GM19239 (cell line): ENCODE data around the gene GCDH.
A peak's percentile ranks its signal among the peaks of the same experiment; 100 is the strongest.
"Not testable (repeated sequence)": the region's sequence is repeated elsewhere in the genome, so short reads cannot be mapped to it uniquely, and the experiment has no call there.

ENCODE experiments used
- DNase-seq: peaks from one replicate; pipeline ENCODE4 v3.0.0; 2011; ENCODE audit warnings: low spot score; ENCODE audit not compliant: insufficient read length
- FAIRE-seq: peaks from 2 replicates; lab custom pipeline; 2011; peaks lifted over from hg19 to GRCh38; lab: Jason Lieb, UNC

GCDH gene

GRCh38 chr19:12896460-12896859, 5.5 kb downstream of the GCDH start:
- no peak for DNase-seq

GRCh38 chr19:12899891-12900518, 9.0 kb downstream of the GCDH start:
- peak; percentile 94 for FAIRE-seq
- peak; percentile 70 for DNase-seq

More at GRCh38 chr19:12896460-12896859, 5.5 kb downstream of the GCDH start:
- FAIRE-seq, result no peak

- no peak for FAIRE-seq
Measured at GRCh38 chr19:12907166-12907565, 16.2 kb downstream of the GCDH start.

GRCh38 chr19:12912571-12912970, 21.6 kb downstream of the GCDH start:
- DNase-seq (no peak), FAIRE-seq (no peak)

More at GRCh38 chr19:12907166-12907565, 16.2 kb downstream of the GCDH start:
- no peak for DNase-seq

DNA sequence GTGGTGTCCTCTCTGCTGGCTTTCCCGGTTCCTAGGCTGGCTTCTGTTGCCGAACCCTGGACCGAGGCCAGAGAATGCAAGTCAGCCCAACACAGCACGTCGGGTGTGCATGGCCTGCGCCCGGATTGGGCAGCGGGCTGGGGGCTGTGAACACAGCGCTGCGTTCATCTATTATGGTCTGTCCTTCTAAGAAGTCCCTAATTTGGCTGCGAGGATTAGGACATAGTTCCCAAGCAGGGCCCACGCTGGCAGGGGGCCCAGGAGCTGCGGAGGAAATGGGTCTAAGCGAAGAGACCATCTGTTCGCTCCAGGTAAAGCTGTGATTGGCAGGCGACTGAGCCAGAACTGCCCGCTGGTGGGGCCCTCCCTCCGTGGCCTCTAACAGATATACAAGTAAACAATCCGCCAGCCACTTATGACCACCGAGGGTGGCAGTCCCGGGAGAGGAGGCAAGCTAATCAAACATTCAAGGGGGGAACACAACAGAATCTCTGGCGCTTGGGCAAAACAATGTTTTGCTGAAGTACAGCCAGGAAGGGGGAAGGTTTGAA, 22.1 kb downstream of the GCDH start:
- FAIRE-seq, result no peak
- no peak for DNase-seq

DNA sequence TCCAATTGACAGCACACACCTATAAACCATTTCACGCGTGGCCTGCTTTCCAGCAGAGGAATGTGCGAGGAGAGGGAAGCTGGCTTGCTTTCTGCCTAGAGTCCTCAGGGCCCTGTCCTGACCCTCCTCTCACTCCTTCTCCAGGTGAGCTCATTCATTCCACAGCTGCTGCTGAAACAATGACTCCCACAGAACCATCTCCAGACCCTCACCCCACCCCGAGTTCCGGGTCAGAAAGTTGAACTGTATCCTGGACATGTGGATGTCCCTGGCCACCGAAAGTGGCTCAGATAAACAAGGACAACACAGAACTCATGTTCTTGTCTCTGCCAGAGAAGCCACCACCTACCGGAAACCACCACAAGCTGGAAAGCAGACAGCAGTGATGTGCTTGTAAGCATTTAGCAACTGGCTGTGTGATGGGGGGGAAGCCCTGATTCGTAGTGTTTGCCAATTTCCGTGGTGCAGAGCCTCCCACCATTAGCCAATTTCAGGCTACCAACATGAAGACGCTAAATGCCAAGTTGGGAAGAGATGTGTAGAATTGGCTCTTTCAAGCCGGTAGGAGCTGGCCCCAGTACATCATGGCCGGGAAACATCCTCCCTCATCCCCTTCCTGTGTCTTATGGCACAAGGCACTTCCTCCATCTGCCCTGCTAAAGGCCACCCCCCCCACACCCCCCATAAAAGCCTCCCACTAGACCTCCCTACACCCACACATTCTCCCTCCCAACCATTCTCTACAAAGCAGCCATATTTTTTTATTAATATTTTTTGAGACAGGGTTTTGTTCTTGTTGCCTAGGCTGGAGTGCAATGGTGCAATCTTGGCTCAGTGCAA, 23.1 kb downstream of the GCDH start:
- peak; percentile 35 for FAIRE-seq
- no peak for DNase-seq

DNA sequence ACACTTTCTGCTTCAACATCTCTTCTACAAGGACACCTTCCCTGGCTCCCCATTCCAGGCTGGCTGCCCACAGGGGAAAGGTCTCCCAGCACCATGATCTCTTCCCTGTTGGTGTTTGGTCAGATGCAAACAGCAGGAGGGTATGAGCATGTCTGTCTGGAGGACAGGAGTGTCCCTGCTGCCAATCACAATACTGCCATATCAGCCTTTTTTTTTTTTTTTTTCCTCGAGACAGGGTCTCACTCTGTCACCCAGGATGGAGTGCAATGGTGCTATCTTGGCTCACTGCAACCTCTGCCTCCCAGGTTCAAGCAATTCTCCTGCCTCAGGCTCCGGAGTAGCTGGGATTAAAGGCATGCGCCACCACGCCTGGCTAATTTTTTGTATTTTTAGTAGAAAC, 24.9 kb downstream of the GCDH start:
- DNase-seq, FAIRE-seq: not testable (repeated sequence)

DNA sequence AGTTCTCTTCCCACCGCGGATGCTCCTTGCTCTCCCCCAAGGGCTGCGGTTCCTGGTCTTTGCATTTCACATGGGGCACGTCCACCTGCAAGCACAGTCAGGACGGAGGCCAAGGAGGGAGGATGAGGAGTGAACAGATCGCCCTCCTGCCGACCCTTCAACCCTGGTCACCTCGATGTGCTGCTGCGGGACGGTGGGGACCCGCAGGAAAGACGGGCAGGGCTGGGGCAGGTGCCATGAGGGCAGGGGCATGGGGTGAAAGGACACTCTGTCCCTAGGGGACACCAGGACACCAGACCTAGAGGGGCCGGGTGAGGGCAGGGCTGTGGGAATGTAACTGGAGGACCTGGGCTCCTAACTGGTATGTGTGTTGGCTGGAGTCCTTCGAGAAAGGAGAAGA, 27.3 kb downstream of the GCDH start:
- FAIRE-seq (no peak), DNase-seq (no peak)

DNA sequence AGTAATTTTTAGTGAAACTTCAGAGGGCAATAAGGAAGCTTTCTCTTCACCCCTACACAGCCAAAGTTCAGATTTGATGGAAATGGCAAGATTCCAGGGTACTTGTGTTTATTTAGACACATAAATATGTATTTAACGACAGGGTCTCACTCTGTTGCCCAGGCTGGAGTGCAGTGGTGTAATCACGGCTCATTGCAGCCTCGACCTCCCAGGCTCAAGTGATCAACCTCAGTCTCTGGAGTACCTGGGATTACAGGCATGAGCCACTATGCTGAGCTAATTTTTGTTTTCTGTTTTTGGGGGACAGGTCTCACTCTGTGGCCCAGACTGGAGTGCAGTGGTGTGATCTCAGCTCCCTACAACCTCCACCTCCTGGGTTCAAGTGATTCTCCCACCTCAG, 30.1 kb downstream of the GCDH start:
- DNase-seq (no peak), FAIRE-seq (no peak)

- no peak for FAIRE-seq
- no peak for DNase-seq
Measured at GRCh38 chr19:12922959-12923358, 32.0 kb downstream of the GCDH start.

GRCh38 chr19:12924621-12925310, 33.8 kb downstream of the GCDH start:
- DNase-seq, result no peak
- no peak for FAIRE-seq

DNA sequence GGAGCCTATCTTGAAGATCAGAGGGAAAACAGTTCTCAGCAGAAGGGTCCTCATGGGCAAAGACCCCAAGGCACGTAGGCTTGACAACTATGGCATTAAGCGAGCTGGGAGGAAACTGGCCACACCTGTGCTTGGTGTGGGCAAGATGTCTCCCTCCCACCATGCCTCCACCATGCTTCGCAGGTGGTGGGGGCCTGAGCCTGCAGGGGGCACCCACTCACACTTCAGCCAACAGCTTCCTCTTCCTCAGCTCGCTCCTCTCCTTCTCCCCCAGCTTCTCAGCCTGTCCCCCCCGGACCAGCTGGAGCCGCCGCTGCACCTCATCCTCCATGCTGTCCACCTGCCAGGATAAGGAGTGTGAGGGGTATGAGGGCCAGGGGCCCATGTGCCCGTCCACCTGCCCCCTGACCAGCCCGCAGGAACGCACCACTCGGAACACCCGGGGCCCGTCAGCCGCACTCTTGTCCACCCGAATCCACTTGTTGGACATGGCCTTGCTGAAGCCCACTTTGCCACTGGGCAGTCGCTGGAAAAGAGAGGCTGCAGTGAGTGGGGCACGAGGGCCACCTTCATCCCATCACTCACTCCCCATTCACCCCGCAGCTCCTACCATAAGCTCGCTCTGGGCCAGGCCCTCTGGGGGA, 39.2 kb downstream of the GCDH start:
- FAIRE-seq, result no peak
- DNase-seq, result no peak

DNA sequence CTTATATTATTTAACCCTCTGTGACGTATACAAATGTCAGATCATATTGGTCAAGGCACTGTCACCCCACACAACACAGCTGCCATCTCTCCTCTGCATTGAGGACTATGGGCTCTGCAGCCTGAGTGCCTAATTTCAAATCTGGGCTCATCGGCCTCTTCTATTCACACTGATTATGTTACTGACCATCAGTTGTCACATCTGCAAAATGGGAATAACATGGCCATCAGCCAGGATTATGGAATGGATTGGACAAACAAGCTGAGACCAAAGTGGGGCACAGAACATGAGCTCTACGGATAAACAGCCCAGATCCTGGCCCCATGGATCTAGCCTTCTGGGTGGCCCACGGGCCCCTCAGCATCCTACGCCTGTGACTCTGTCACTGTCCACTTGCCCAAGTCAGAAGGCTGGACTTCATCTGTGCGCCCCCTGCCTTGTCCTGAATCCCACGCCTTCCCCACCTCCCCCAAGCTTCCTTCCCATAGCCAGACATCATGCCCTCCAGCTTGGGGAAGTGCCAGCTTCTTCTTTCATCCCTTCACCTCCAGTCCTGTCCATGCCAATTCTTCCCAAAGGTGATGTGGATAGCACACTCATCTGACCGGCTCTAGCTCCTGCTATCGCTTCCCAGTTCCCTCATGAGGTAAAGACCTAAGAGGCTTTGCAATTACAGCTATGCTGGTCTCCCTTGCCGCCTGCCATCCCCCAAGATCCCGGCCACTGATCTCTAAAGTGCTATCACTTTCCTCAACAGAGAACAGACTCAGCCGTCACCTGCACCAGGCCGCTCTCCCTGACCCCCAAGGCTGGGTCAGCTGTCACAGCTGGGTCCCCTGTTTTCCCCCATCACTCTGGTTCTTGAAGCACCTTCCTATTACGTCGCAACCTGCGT, 41.7 kb downstream of the GCDH start:
- DNase-seq (no peak), FAIRE-seq (no peak)

GRCh38 chr19:12933287-12934072, 42.5 kb downstream of the GCDH start, which contains the start of gene FARSA:
Gene FARSA, minus strand, starts transcription at chr19:12933711. Its CDS starts 15 bp downstream, at chr19:12933696.
- peak; percentile 90 for DNase-seq
- FAIRE-seq, result peak; percentile 95

GRCh38 chr19:12935071-12935470, 44.1 kb downstream of the GCDH start:
- DNase-seq (no peak), FAIRE-seq (no peak)

DNA sequence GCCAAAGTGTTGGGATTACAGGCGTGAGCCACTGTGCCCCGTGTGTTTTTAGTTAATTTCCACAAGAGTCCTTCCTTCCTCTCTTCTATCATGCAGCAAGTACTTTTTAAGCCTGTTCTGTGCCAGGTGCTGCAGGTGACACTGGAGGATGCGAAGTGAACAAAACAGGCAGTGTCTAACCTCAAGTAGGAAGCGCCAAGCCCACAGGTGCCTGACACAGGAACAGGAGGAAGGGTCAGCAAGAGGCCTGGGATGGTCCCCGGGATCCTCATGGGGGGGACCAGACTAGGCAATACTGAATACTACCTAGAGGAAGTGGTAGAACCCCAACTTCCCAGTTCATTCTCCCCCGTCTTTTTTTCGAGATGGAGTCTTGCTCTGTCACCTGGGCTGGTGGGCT, 45.6 kb downstream of the GCDH start:
- DNase-seq (no peak), FAIRE-seq (no peak)

GRCh38 chr19:12937093-12937926, 46.4 kb downstream of the GCDH start:
- no peak for DNase-seq

More at GRCh38 chr19:12937093-12937926, 46.4 kb downstream of the GCDH start:
- FAIRE-seq, result peak; percentile 23
